ENCODE measurements around the gene RTKN2. TPM values are rescaled to one million over a fixed set of nuclear protein-coding genes. Genes with fewer than 3 reads are reported as not detected.
"Not testable (repeated sequence)": the region's sequence is repeated elsewhere in the genome, so short reads cannot be mapped to it uniquely, and the experiment has no call there.

The RTKN2 gene
- total and polyA plus RNA-seq, 7 experiments from 2014 or later = 1.4 to 7.8 (median 3.0) TPM

- no peak overlapping the region for H3K4me3 ChIP-seq (ENCODE audit: low read length)
- peak overlapping the region in 3 of 9 donors; percentile 77 to 92 (median 83) for H3K27ac Mint-ChIP-seq
These were observed 24.6 kb downstream of the RTKN2 start for GRCh38 chr10:62244088-62244487.

GRCh38 chr10:62243647-62243997, 25.0 kb downstream of the RTKN2 start:
- no peaks in the 10 kb centered on the region for H3K9me3 Mint-ChIP-seq
- intact Hi-C loops (cut with micrococcal nuclease) = loop anchor here in 1 of 2 donors (10.0 kb wide), 1 partner anchor 159 kb away; no protein-coding TSS in a partner anchor
- H3K4me1 Mint-ChIP-seq = peaks cover 11 to 42% (median 38%) of the 10 kb centered on the region in 7 donors
- Histone ChIP-seq H3K4me3 (ENCODE audit: low read length) (no peak overlapping the region), H3K27ac (ENCODE audit: low read depth, low read length) (no peak overlapping the region), H3K36me3 (ENCODE audit: control insufficient read depth in 2 of 3, insufficient read depth in 3 of 3, low read length in 3 of 3) (no peaks in the 10 kb centered on the region), H3K9me3 (ENCODE audit: control insufficient read depth in 2 of 3, low read length in 3 of 3) (no peaks in the 10 kb centered on the region), H3K4me1 (ENCODE audit: control insufficient read depth in 2 of 2, insufficient read depth in 2 of 2, low read length in 2 of 2) (peaks cover 6 to 9% of the 10 kb centered on the region in 2 donors), H3K27me3 (ENCODE audit: control insufficient read depth in 2 of 2, insufficient read depth in 2 of 2, low read length in 2 of 2) (no peaks in the 10 kb centered on the region)
- DNase-seq = no peak
- ATAC-seq = no peak
- H3K27ac Mint-ChIP-seq = peak overlapping the region in 7 of 9 donors; percentile 21 to 92 (median 68)
- CTCF ChIA-PET = interaction anchor here (0.5 to 7.9 kb wide), 9 partner anchors 146 to 491 kb away, joined by 3 to 112 read pairs (median 3); no protein-coding TSS in a partner anchor
- H3K27me3 Mint-ChIP-seq = no peaks in the 10 kb centered on the region
- peaks cover 0 to 8% (median 0%) of the 10 kb centered on the region in 5 donors for H3K36me3 Mint-ChIP-seq
- POLR2A ChIA-PET = interaction anchor here (0.8 to 1.8 kb wide), 4 partner anchors 60 to 205 kb away, joined by 4 to 5 read pairs (median 4); no protein-coding TSS in a partner anchor
- H3K4me3 Mint-ChIP-seq = peak overlapping the region in 4 of 10 donors; percentile 13 to 76 (median 46)

More at GRCh38 chr10:62244088-62244487, 24.6 kb downstream of the RTKN2 start:
- ChIA-PET CTCF (interaction anchor here (0.5 to 7.9 kb wide), 20 partner anchors 10 to 492 kb away, joined by 3 to 112 read pairs (median 4); no protein-coding TSS in a partner anchor), POLR2A (interaction anchor here (1.4 to 1.8 kb wide), 4 partner anchors 194 to 347 kb away, joined by 4 to 20 read pairs (median 5); no protein-coding TSS in a partner anchor)
- Histone ChIP-seq H3K27me3 (ENCODE audit: control insufficient read depth in 2 of 2, insufficient read depth in 2 of 2, low read length in 2 of 2) (no peaks in the 10 kb centered on the region), H3K27ac (ENCODE audit: low read depth, low read length) (no peak overlapping the region), H3K4me1 (ENCODE audit: control insufficient read depth in 2 of 2, insufficient read depth in 2 of 2, low read length in 2 of 2) (peaks cover 6 to 9% of the 10 kb centered on the region in 2 donors), H3K36me3 (ENCODE audit: control insufficient read depth in 2 of 3, insufficient read depth in 3 of 3, low read length in 3 of 3) (no peaks in the 10 kb centered on the region), H3K9me3 (ENCODE audit: control insufficient read depth in 2 of 3, low read length in 3 of 3) (no peaks in the 10 kb centered on the region)
- Mint-ChIP-seq H3K9me3 (no peaks in the 10 kb centered on the region), H3K36me3 (peaks cover 0 to 5% (median 0%) of the 10 kb centered on the region in 5 donors), H3K4me1 (peaks cover 9 to 39% (median 33%) of the 10 kb centered on the region in 7 donors), H3K4me3 (peak overlapping the region in 2 of 10 donors; percentile 50 to 76), H3K27me3 (no peaks in the 10 kb centered on the region)
- intact Hi-C loops (cut with micrococcal nuclease) = loop anchor here in 1 of 2 donors (1.0 to 10.0 kb wide), 3 partner anchors 159 to 493 kb away; no protein-coding TSS in a partner anchor
- no peak for DNase-seq
- ATAC-seq = no peak

GRCh38 chr10:62242965-62243646, 25.5 kb downstream of the RTKN2 start:
- H3K36me3 ChIP-seq (ENCODE audit: control insufficient read depth in 2 of 3, insufficient read depth in 3 of 3, low read length in 3 of 3); H3K27ac ChIP-seq (ENCODE audit: low read depth, low read length); H3K9me3 Mint-ChIP-seq; H3K9me3 ChIP-seq (ENCODE audit: control insufficient read depth in 2 of 3, low read length in 3 of 3); H3K4me3 ChIP-seq (ENCODE audit: low read length); DNase-seq; H3K36me3 Mint-ChIP-seq; H3K27me3 Mint-ChIP-seq; H3K4me1 ChIP-seq (ENCODE audit: control insufficient read depth in 2 of 2, insufficient read depth in 2 of 2, low read length in 2 of 2); H3K27me3 ChIP-seq (ENCODE audit: control insufficient read depth in 2 of 2, insufficient read depth in 2 of 2, low read length in 2 of 2): not testable (repeated sequence)
- POLR2A ChIA-PET = interaction anchor here (0.8 to 1.4 kb wide), 3 partner anchors 60 to 204 kb away, joined by 4 to 5 read pairs (median 4); no protein-coding TSS in a partner anchor
- H3K27ac Mint-ChIP-seq = peak overlapping the region in 7 of 9 donors; percentile 21 to 92 (median 59)
- peak overlapping the region in 4 of 10 donors; percentile 13 to 76 (median 46) for H3K4me3 Mint-ChIP-seq
- ATAC-seq = peak; percentile 72
- CTCF ChIA-PET = interaction anchor here (0.5 to 7.9 kb wide), 8 partner anchors 166 to 491 kb away, joined by 3 to 112 read pairs (median 4); no protein-coding TSS in a partner anchor
- intact Hi-C loops (cut with micrococcal nuclease) = loop anchor here in 1 of 2 donors (10.0 kb wide), 1 partner anchor 158 kb away; no protein-coding TSS in a partner anchor
- H3K4me1 Mint-ChIP-seq = peaks cover 11 to 46% (median 39%) of the 10 kb centered on the region in 7 donors

GRCh38 chr10:62241521-62241920, 27.1 kb downstream of the RTKN2 start:
- peak overlapping the region in 4 of 9 donors; percentile 18 to 64 (median 29) for H3K27ac Mint-ChIP-seq
- H3K4me1 Mint-ChIP-seq = peaks cover 14 to 54% (median 44%) of the 10 kb centered on the region in 7 donors
- not testable (repeated sequence) for H3K9me3 Mint-ChIP-seq; H3K9me3 ChIP-seq (ENCODE audit: control insufficient read depth in 2 of 3, low read length in 3 of 3); H3K27ac ChIP-seq (ENCODE audit: low read depth, low read length); H3K36me3 ChIP-seq (ENCODE audit: control insufficient read depth in 2 of 3, insufficient read depth in 3 of 3, low read length in 3 of 3); H3K36me3 Mint-ChIP-seq; H3K4me3 Mint-ChIP-seq; ATAC-seq; H3K4me1 ChIP-seq (ENCODE audit: control insufficient read depth in 2 of 2, insufficient read depth in 2 of 2, low read length in 2 of 2); DNase-seq; H3K4me3 ChIP-seq (ENCODE audit: low read length); H3K27me3 ChIP-seq (ENCODE audit: control insufficient read depth in 2 of 2, insufficient read depth in 2 of 2, low read length in 2 of 2); H3K27me3 Mint-ChIP-seq
- CTCF ChIA-PET = interaction anchor here (0.7 to 2.0 kb wide), 4 partner anchors 165 to 204 kb away, joined by 3 to 6 read pairs (median 4); no protein-coding TSS in a partner anchor
- POLR2A ChIA-PET = interaction anchor here (1.0 kb wide), 1 partner anchor 188 kb away, joined by 3 read pairs; no protein-coding TSS in a partner anchor
- intact Hi-C loops (cut with micrococcal nuclease) = loop anchor here in 1 of 2 donors (10.0 kb wide), 1 partner anchor 157 kb away; no protein-coding TSS in a partner anchor

GRCh38 chr10:62239994-62240393, 28.6 kb downstream of the RTKN2 start:
- POLR2A ChIA-PET = interaction anchor here (1.0 to 1.1 kb wide), 2 partner anchors 201 to 338 kb away, joined by 3 read pairs; no protein-coding TSS in a partner anchor
- Mint-ChIP-seq H3K36me3 (peaks cover 0 to 10% (median 0%) of the 10 kb centered on the region in 5 donors), H3K4me1 (peaks cover 15 to 63% (median 47%) of the 10 kb centered on the region in 7 donors), H3K27ac (peak overlapping the region in 6 of 9 donors; percentile 14 to 85 (median 48)), H3K4me3 (peak overlapping the region in 4 of 10 donors; percentile 9 to 63 (median 40)), H3K9me3 (no peaks in the 10 kb centered on the region), H3K27me3 (no peaks in the 10 kb centered on the region)
- Histone ChIP-seq H3K27ac (ENCODE audit: low read depth, low read length) (no peak overlapping the region), H3K36me3 (ENCODE audit: control insufficient read depth in 2 of 3, insufficient read depth in 3 of 3, low read length in 3 of 3) (no peaks in the 10 kb centered on the region), H3K27me3 (ENCODE audit: control insufficient read depth in 2 of 2, insufficient read depth in 2 of 2, low read length in 2 of 2) (no peaks in the 10 kb centered on the region), H3K4me3 (ENCODE audit: low read length) (no peak overlapping the region), H3K4me1 (ENCODE audit: control insufficient read depth in 2 of 2, insufficient read depth in 2 of 2, low read length in 2 of 2) (peaks cover 6 to 9% of the 10 kb centered on the region in 2 donors), H3K9me3 (ENCODE audit: control insufficient read depth in 2 of 3, low read length in 3 of 3) (no peaks in the 10 kb centered on the region)
- no peak for ATAC-seq
- CTCF ChIA-PET = interaction anchor here (0.6 to 2.0 kb wide), 3 partner anchors 190 to 332 kb away, joined by 3 to 8 read pairs (median 6); no protein-coding TSS in a partner anchor
- peak in 1 of 9 donors; percentile 16 for DNase-seq
- intact Hi-C loops (cut with micrococcal nuclease) = loop anchor here in 1 of 2 donors (10.0 kb wide), 1 partner anchor 155 kb away; no protein-coding TSS in a partner anchor

- CTCF ChIA-PET = interaction anchor here (0.7 to 1.4 kb wide), 3 partner anchors 164 to 963 kb away, joined by 3 to 8 read pairs (median 3); no protein-coding TSS in a partner anchor
- intact Hi-C loops (cut with micrococcal nuclease) = no loop called here
- Histone ChIP-seq H3K36me3 (ENCODE audit: control insufficient read depth in 2 of 3, insufficient read depth in 3 of 3, low read length in 3 of 3) (no peaks in the 10 kb centered on the region), H3K27ac (ENCODE audit: low read depth, low read length) (no peak overlapping the region), H3K27me3 (ENCODE audit: control insufficient read depth in 2 of 2, insufficient read depth in 2 of 2, low read length in 2 of 2) (no peaks in the 10 kb centered on the region), H3K4me1 (ENCODE audit: control insufficient read depth in 2 of 2, insufficient read depth in 2 of 2, low read length in 2 of 2) (peaks cover 6 to 14% of the 10 kb centered on the region in 2 donors), H3K9me3 (ENCODE audit: control insufficient read depth in 2 of 3, low read length in 3 of 3) (no peaks in the 10 kb centered on the region), H3K4me3 (ENCODE audit: low read length) (no peak overlapping the region)
- POLR2A ChIA-PET = interaction anchor here (0.6 to 1.0 kb wide), 3 partner anchors 64 to 339 kb away, joined by 3 read pairs; partner anchors contain the start of gene ARID5B
- Mint-ChIP-seq H3K4me3 (peak overlapping the region in 3 of 10 donors; percentile 17 to 62 (median 27)), H3K4me1 (peaks cover 15 to 64% (median 50%) of the 10 kb centered on the region in 7 donors), H3K27me3 (no peaks in the 10 kb centered on the region), H3K27ac (peak overlapping the region in 3 of 9 donors; percentile 9 to 62 (median 46)), H3K36me3 (peaks cover 0 to 15% (median 0%) of the 10 kb centered on the region in 5 donors), H3K9me3 (peaks cover 0 to 1% (median 0%) of the 10 kb centered on the region in 11 donors)
- ATAC-seq (no peak), DNase-seq (no peak)
These were observed 29.8 kb downstream of the RTKN2 start for GRCh38 chr10:62238880-62239279.

All from naive thymus-derived CD4-positive, alpha-beta T cell (primary cell).